HG02840 (cell line): Measurements from ENCODE around the gene HNRNPK.

Experiments used
- ATAC-seq: cut with Tn5 transposase; IDR thresholded peaks from one replicate; pipeline ENCODE4 v1.9.1; 2021; ENCODE audit warnings: mild to moderate bottlenecking, moderate library complexity, moderate number of reproducible peaks; ENCODE audit not compliant: unreplicated experiment, low FRiP score

Gene HNRNPK

DNA sequence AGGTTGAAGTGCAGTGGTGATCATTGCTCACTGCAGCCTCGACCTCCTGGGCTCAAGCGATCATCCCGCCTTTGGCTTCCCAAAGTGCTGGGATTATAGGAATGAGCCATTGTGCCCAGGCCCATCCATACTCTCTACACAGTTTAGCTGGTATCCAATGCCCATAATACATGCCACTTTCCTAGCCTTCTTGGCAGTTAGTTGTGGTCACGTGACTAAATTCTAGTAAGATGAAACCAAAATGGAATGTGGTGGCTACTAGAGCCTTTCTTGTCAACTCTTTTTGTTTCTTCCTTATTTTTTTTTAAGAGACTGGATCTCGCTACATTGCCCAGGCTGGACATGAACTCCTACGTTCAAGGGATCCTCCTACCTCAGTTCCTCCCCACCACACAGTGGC is 43.5 kb downstream of the HNRNPK start:
- ATAC-seq = no peak

- ATAC-seq = no peak
Measured at GRCh38 chr9:83935276-83935935, 44.6 kb downstream of the HNRNPK start.

GRCh38 chr9:83934569-83935275 is 45.3 kb downstream of the HNRNPK start:
- no peak for ATAC-seq

- ATAC-seq = no peak
Measured at GRCh38 chr9:83933790-83934189, 46.2 kb downstream of the HNRNPK start.

DNA sequence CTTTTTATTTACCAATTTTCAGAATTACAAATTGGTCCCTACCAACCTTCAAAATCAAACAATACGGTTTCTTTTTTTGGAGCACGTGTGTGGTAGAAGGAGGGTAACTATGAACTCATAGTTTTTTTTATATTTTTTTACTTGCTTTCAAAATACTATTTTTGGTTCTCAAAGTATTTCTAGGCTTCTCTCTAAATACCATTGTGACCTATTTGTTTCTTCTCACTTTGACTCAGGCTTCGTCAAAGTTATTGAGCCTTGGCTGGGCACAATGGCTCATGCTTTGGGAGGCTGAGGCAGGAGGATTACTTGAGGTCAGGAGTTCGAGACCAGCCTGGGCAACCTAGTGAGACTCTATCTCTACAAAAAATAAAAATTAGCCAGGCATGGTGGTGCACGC is 47.2 kb downstream of the HNRNPK start:
- ATAC-seq = no peak

DNA sequence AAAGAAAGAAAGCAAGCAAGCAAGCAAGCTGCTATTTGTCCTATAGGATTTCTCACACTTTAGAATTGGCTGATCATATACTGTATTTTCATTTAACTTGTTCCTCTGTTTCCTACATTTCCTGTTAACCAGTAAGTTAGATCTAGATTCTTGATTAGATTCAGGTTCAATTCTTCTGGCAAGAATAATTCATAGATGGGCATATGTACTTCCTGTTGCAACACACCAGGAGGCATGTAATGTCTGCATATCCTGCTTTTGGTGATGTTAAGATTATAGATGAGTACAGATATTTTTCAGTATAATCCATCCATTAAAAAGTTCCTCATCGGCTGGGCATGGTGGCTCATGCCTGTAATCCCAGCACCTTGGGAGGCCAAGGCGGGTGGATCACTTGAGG is 48.0 kb downstream of the HNRNPK start:
- no peak for ATAC-seq

DNA sequence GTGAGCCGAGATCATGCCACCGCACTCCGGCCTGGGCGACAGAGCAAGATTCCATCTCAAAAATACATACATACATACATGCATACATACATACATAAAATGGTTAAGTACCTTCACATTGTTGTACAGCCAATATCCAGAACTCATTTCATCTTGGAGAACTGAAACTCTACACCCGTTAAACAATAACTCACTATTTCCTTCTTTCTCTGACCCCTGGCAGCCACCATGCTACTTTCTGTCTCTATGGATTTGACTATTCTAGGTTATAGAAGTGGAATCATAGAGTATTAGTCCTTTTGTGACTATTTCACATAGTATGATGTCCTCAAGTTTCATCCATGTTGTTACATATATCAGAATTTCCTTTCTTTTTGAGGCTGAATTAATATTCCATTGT is 49.1 kb downstream of the HNRNPK start:
- ATAC-seq = no peak

- ATAC-seq = no peak
Measured at GRCh38 chr9:83927591-83927990, 52.4 kb downstream of the HNRNPK start.

- ATAC-seq = peak; percentile 97
Measured at GRCh38 chr9:83920927-83921707, 58.9 kb downstream of the HNRNPK start, which contains the start of gene KIF27. Gene KIF27, minus strand, starts transcription at chr9:83921432. Its CDS starts 5,841 bp downstream, at chr9:83915591.

DNA sequence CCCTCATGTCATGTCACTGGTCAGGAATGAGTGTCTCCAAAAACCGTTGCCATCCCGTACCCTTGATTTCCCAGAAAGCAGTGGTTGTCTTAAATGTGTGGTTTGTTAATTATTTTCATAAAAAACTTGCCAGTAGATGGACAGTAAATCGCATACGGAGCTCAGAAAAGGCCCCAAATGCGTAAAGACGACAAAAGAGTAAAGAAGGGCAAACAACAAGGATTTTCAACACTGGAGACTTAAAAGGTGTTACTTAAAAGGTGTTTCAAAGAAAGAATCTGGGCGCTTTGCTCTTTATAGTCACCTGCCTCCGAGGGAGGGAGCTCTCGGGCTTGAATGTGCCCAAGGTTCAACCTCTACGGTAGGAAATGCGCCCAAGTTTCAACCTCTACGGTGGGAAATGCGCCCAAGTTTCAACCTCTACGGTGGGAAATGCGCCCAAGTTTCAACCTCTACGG is 59.5 kb downstream of the HNRNPK start:
- peak; percentile 28 for ATAC-seq

- ATAC-seq = no peak
Measured at GRCh38 chr9:83919111-83919510, 60.9 kb downstream of the HNRNPK start.
